Neutrophil (primary cell): ENCODE data around the gene ZYX.
"Not testable (repeated sequence)": the region's sequence is repeated elsewhere in the genome, so short reads cannot be mapped to it uniquely, and the experiment has no call there.

Source experiments
- H3K27ac ChIP-seq: fragments of 200-600 bp; sonication (generic); 2 replicates; pipeline ENCODE4 v1.5.1; 2016; ENCODE audit warnings: mild to moderate bottlenecking, moderate library complexity
- H3K27me3 ChIP-seq: fragments of 200-600 bp; sonication (generic); 2 replicates; pipeline ENCODE4 v1.6.0; 2016; ENCODE audit warnings: mild to moderate bottlenecking
- H3K36me3 ChIP-seq: fragments of 200-600 bp; sonication (generic); 2 replicates; pipeline ENCODE4 v1.5.1; 2017
- H3K4me1 ChIP-seq, 2 experiments: fragments of 200-600 bp in 1 of 2; sonication (generic) in 1 of 2; 1 replicate in 1 of 2; 2 replicates in 1 of 2; pipeline versions ENCODE4 v1.5.1 to v1.6.1; 2013 to 2016; ENCODE audit warnings: low read depth in 1 of 2, low read length in 1 of 2, mild to moderate bottlenecking in 1 of 2, moderate library complexity in 1 of 2; ENCODE audit not compliant: control insufficient read depth in 1 of 2, insufficient read depth in 1 of 2
- H3K4me3 ChIP-seq, 2 experiments: fragments of 200-600 bp in 1 of 2; sonication (generic) in 1 of 2; 1 replicate in 1 of 2; 2 replicates in 1 of 2; pipeline ENCODE4 v1.5.1; 2013 to 2016; ENCODE audit warnings: low read depth in 1 of 2, low read length in 1 of 2, mild to moderate bottlenecking in 1 of 2, moderate library complexity in 1 of 2
- H3K9me3 ChIP-seq: fragments of 200-600 bp; sonication (generic); 2 replicates; pipeline ENCODE4 v1.5.1; 2016
- CTCF ChIP-seq: fragments of 200-600 bp; sonication (generic); IDR thresholded peaks from 2 replicates; pipeline ENCODE4 v1.5.1; 2016; ENCODE audit warnings: antibody characterized with exemption

ZYX gene

GRCh38 chr7:143399642-143400041 is 18.5 kb downstream of the ZYX start:
- Histone ChIP-seq H3K27me3 (no peaks in the 10 kb centered on the region), H3K4me1 (no peaks in the 10 kb centered on the region), H3K9me3 (no peaks in the 10 kb centered on the region), H3K4me3 (no peak overlapping the region), H3K27ac (no peak overlapping the region), H3K36me3 (peaks cover 15% of the 10 kb centered on the region)
- TF ChIP-seq CTCF = no peak

GRCh38 chr7:143401265-143401664 is 20.1 kb downstream of the ZYX start:
- Histone ChIP-seq H3K27me3 (no peaks in the 10 kb centered on the region), H3K9me3 (no peaks in the 10 kb centered on the region), H3K4me3 (no peak overlapping the region), H3K36me3 (peaks cover 1% of the 10 kb centered on the region), H3K4me1 (no peaks in the 10 kb centered on the region), H3K27ac (no peak overlapping the region)
- no peak for TF ChIP-seq CTCF

GRCh38 chr7:143402233-143402632 is 21.1 kb downstream of the ZYX start:
- H3K4me3 ChIP-seq, H3K36me3 ChIP-seq, H3K27me3 ChIP-seq, H3K9me3 ChIP-seq, H3K27ac ChIP-seq, H3K4me1 ChIP-seq: not testable (repeated sequence)

- H3K4me1 ChIP-seq = peaks cover 28 to 31% of the 10 kb centered on the region in 2 experiments
Measured at GRCh38 chr7:143405173-143406001, 24.2 kb downstream of the ZYX start.

GRCh38 chr7:143406002-143406357 is 24.8 kb downstream of the ZYX start:
- Histone ChIP-seq H3K27ac (no peak overlapping the region), H3K4me3 (no peak overlapping the region), H3K27me3 (peaks cover 10% of the 10 kb centered on the region), H3K36me3 (no peaks in the 10 kb centered on the region), H3K4me1 (peaks cover 34 to 36% of the 10 kb centered on the region in 2 experiments), H3K9me3 (no peaks in the 10 kb centered on the region)
- TF ChIP-seq CTCF = no peak

More at GRCh38 chr7:143405173-143406001, 24.2 kb downstream of the ZYX start:
- Histone ChIP-seq H3K9me3 (no peaks in the 10 kb centered on the region), H3K4me3 (no peak overlapping the region), H3K36me3 (no peaks in the 10 kb centered on the region), H3K27me3 (peaks cover 10% of the 10 kb centered on the region), H3K27ac (no peak overlapping the region)
- no peak for TF ChIP-seq CTCF
